Measurements from ENCODE around the gene CCS.

GRCh38 chr11:66580803-66581202, 12.2 kb upstream of the CCS start:
- no peak for TF ChIP-seq CTCF (IDR thresholded peaks at IDR 0.05)
- no peak for TF ChIP-seq POLR2AphosphoS5 (IDR thresholded peaks at IDR 0.05; ENCODE audit: insufficient read depth in 1 of 2, low read depth in 1 of 2)
- TF ChIP-seq POLR2A (IDR thresholded peaks at IDR 0.05): no peak

Data from vagina (tissue), 2 donors.